ENCODE measurements around the gene KCTD16.

The KCTD16 gene

GRCh38 chr5:144418719-144419118, 248.0 kb downstream of the KCTD16 start:
- no peak for DNase-seq

GRCh38 chr5:144421411-144421810, 250.7 kb downstream of the KCTD16 start:
- DNase-seq, result no peak

GRCh38 chr5:144422018-144422727, 251.5 kb downstream of the KCTD16 start:
- no peak for DNase-seq

- DNase-seq, result no peak
Measured at GRCh38 chr5:144427866-144428265, 257.2 kb downstream of the KCTD16 start.

GRCh38 chr5:144428326-144428725, 257.7 kb downstream of the KCTD16 start:
- DNase-seq, result no peak

- no peak for DNase-seq
Measured at GRCh38 chr5:144429405-144429804, 258.7 kb downstream of the KCTD16 start.

- DNase-seq, result no peak
Measured at GRCh38 chr5:144429905-144430304, 259.2 kb downstream of the KCTD16 start.

GRCh38 chr5:144433140-144433822, 262.6 kb downstream of the KCTD16 start:
- no peak for DNase-seq

- DNase-seq, result no peak
Measured at GRCh38 chr5:144433893-144434292, 263.2 kb downstream of the KCTD16 start.

- DNase-seq, result no peak
Measured at GRCh38 chr5:144436007-144436406, 265.3 kb downstream of the KCTD16 start.

GRCh38 chr5:144438237-144438636, 267.6 kb downstream of the KCTD16 start:
- DNase-seq, result no peak

GRCh38 chr5:144448457-144448856, 277.8 kb downstream of the KCTD16 start:
- no peak for DNase-seq

GRCh38 chr5:144451187-144451973, 280.7 kb downstream of the KCTD16 start:
- DNase-seq, result no peak

- no peak for DNase-seq
Measured at GRCh38 chr5:144453753-144454152, 283.1 kb downstream of the KCTD16 start.

GRCh38 chr5:144457160-144457559, 286.5 kb downstream of the KCTD16 start:
- no peak for DNase-seq

- DNase-seq, result no peak
Measured at GRCh38 chr5:144458216-144458615, 287.5 kb downstream of the KCTD16 start.

GRCh38 chr5:144460600-144460999, 289.9 kb downstream of the KCTD16 start:
- no peak for DNase-seq

GRCh38 chr5:144462577-144462976, 291.9 kb downstream of the KCTD16 start:
- DNase-seq, result no peak

- no peak for DNase-seq
Measured at GRCh38 chr5:144463481-144464223, 293.0 kb downstream of the KCTD16 start.

- DNase-seq, result no peak
Measured at GRCh38 chr5:144464306-144464705, 293.6 kb downstream of the KCTD16 start.

- no peak for DNase-seq
Measured at GRCh38 chr5:144465441-144465840, 294.8 kb downstream of the KCTD16 start.

GRCh38 chr5:144467792-144468191, 297.1 kb downstream of the KCTD16 start:
- DNase-seq, result peak; percentile 16

GRCh38 chr5:144468571-144468970, 297.9 kb downstream of the KCTD16 start:
- DNase-seq, result no peak

All from suppressor macrophage treated with lipopolysaccharide for 4 hours (primary cell).